ENCODE measurements around the gene SH2D2A. TPM values are rescaled to one million over a fixed set of nuclear protein-coding genes. Genes with fewer than 3 reads are reported as not detected.

The SH2D2A gene
- total and polyA plus RNA-seq, 9 of the 15 experiments (the other 6 are each of a cell fraction or from before 2014, with no cell fraction given) = 0.89 to 33.6 (median 6.9) TPM

DNA sequence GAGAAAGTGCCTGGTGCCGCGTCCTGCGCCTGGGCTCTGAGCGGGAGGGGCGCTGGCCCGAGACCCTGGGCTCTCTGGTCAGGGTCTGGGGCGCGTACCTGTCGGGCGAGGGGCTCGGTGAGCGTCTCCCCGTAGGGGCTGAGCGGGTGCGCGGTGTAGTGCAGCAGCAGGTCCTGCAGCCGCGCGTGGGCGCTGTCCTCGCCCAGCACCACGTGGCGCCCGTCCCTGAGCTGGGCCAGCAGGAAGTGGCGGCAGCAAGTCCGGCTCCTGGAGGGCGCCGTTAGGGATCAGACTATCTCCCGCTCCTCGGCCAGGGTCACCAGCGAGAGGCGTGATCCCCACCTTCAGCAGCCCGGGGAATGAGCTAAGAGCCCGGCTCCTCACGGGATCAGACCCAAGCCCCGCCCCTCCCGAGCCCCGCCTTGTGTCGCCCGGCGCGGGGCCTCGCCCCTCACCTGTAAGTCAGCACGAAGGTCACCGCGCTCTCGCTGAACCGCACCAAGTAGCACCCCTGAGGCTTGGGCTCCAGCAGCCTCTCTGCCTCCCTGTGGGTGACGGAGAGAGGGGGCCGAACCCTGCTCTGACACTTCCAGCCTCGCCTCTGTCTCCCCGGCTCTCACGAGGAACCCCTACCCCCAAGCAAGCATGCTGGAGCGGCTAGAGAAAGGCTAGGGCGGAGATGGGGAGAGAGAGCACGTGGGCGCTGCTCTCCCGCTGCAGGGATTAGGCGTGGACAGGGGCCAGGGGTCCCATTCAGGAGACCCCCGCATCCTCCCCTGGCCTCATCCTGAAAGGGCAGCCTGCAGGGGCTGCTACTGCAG, 2.7 kb downstream of the SH2D2A start (continued):
- TF ChIP-seq NR2C2 (CRISPR knock-in tag; IDR thresholded peaks at IDR 0.05) = peak; percentile 79; the same call in 1 of the 2 replicates
- peak; percentile 64 for TF ChIP-seq NR2C2 (tag; IDR thresholded peaks at IDR 0.05)
- TF ChIP-seq CBX3 (IDR thresholded peaks at IDR 0.05; ENCODE audit: borderline replicate concordance in 1 of 2, low read length in 2 of 2) = peak in 1 of 2 experiments; percentile 57; a peak in 1 of 3 replicates
- TF ChIP-seq MBD2 (IDR thresholded peaks at IDR 0.05; ENCODE audit: borderline replicate concordance, low read depth) = no peak
- TF ChIP-seq MED1 (CRISPR knock-in tag; IDR thresholded peaks at IDR 0.05; ENCODE audit: borderline replicate concordance) = no peak
- TF ChIP-seq PCBP2 (IDR thresholded peaks at IDR 0.05; ENCODE audit: low read depth, low read length, poor library complexity, severe bottlenecking) = no peak
- TF ChIP-seq, protein P1, sequence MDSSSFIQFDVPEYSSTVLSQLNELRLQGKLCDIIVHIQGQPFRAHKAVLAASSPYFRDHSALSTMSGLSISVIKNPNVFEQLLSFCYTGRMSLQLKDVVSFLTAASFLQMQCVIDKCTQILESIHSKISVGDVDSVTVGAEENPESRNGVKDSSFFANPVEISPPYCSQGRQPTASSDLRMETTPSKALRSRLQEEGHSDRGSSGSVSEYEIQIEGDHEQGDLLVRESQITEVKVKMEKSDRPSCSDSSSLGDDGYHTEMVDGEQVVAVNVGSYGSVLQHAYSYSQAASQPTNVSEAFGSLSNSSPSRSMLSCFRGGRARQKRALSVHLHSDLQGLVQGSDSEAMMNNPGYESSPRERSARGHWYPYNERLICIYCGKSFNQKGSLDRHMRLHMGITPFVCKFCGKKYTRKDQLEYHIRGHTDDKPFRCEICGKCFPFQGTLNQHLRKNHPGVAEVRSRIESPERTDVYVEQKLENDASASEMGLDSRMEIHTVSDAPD (CRISPR knock-in tag; IDR thresholded peaks at IDR 0.05) = no peak
- TF ChIP-seq U2AF2 (optimal IDR thresholded peaks at IDR 0.05; ENCODE audit: low read depth, low read length) = no peak
- no peak for TF ChIP-seq SMARCA4 (IDR thresholded peaks at IDR 0.05)
- TF ChIP-seq, protein P2, sequence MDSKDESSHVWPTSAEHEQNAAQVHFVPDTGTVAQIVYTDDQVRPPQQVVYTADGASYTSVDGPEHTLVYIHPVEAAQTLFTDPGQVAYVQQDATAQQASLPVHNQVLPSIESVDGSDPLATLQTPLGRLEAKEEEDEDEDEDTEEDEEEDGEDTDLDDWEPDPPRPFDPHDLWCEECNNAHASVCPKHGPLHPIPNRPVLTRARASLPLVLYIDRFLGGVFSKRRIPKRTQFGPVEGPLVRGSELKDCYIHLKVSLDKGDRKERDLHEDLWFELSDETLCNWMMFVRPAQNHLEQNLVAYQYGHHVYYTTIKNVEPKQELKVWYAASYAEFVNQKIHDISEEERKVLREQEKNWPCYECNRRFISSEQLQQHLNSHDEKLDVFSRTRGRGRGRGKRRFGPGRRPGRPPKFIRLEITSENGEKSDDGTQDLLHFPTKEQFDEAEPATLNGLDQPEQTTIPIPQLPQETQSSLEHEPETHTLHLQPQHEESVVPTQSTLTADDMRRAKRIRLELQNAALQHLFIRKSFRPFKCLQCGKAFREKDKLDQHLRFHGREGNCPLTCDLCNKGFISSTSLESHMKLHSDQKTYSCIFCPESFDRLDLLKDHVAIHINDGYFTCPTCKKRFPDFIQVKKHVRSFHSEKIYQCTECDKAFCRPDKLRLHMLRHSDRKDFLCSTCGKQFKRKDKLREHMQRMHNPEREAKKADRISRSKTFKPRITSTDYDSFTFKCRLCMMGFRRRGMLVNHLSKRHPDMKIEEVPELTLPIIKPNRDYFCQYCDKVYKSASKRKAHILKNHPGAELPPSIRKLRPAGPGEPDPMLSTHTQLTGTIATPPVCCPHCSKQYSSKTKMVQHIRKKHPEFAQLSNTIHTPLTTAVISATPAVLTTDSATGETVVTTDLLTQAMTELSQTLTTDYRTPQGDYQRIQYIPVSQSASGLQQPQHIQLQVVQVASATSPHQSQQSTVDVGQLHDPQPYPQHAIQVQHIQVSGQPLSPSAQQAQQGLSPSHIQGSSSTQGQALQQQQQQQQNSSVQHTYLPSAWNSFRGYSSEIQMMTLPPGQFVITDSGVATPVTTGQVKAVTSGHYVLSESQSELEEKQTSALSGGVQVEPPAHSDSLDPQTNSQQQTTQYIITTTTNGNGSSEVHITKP (IDR thresholded peaks at IDR 0.05; ENCODE audit: partially characterized antibody) = peak; percentile 34
- TF ChIP-seq POLR2A (conservative IDR thresholded peaks at IDR 0.05) = peak; percentile 79
- peak; percentile 36; the same call in 1 of the 2 replicates for TF ChIP-seq KLF16 (IDR thresholded peaks at IDR 0.05)
- no peak; the same call in 1 of the 2 replicates for TF ChIP-seq ZNF589 (CRISPR knock-in tag; IDR thresholded peaks at IDR 0.05; ENCODE audit: low read depth)
- no peak for TF ChIP-seq HCFC1 (IDR thresholded peaks at IDR 0.05; ENCODE audit: low read depth, low read length)
- no peak for TF ChIP-seq KLF10 (CRISPR knock-in tag; IDR thresholded peaks at IDR 0.05)
- TF ChIP-seq DMBX1 (CRISPR knock-in tag; IDR thresholded peaks at IDR 0.05; ENCODE audit: borderline replicate concordance) = peak; percentile 76; the same call in 1 of the 2 replicates
- peak; percentile 67; the same call in 1 of the 2 replicates for TF ChIP-seq ETV1 (tag; conservative IDR thresholded peaks at IDR 0.05; ENCODE audit: low read depth)
- no peak for TF ChIP-seq THRAP3 (IDR thresholded peaks at IDR 0.05; ENCODE audit: borderline replicate concordance)

Measured in K562 (cell line).